CD14-positive monocyte (primary cell): ENCODE results near the gene ROR1. TPM values are rescaled to one million over a fixed set of nuclear protein-coding genes. Genes with fewer than 3 reads are reported as not detected.

ENCODE experiments used
- DNase-seq, 3 donors: peaks; one replicate each; pipeline ENCODE4 v3.0.0-alpha.2; 2011 to 2022
- H2AFZ ChIP-seq: 2 replicates; pipeline ENCODE4 v1.6.0; 2012; ENCODE audit warnings: mild to moderate bottlenecking, low read depth, low read length, inconsistent platforms; ENCODE audit not compliant: insufficient read depth, poor library complexity, severe bottlenecking
- H3K27ac ChIP-seq, 2 donors: 1 replicate in 1 of 2; 2 replicates in 1 of 2; pipeline ENCODE4 v1.5.1; 2012 to 2013; ENCODE audit warnings: low read length in 2 of 2, control low read depth in 1 of 2, inconsistent platforms in 1 of 2, low read depth in 1 of 2, mild to moderate bottlenecking in 1 of 2
- H3K27me3 ChIP-seq, 2 donors: one replicate each; pipeline versions ENCODE4 v1.6.0 to v1.6.1; 2011 to 2013; ENCODE audit warnings: low read length in 2 of 2; ENCODE audit not compliant: control insufficient read depth in 2 of 2, insufficient read depth in 2 of 2
- H3K36me3 ChIP-seq, 2 donors: replicated peaks in 1 of 2; 1 replicate in 1 of 2; 2 replicates in 1 of 2; pipeline versions ENCODE4 v1.5.1 to v1.6.1; 2012 to 2013; ENCODE audit warnings: low read length in 2 of 2, control low read depth in 1 of 2, inconsistent platforms in 1 of 2, mild to moderate bottlenecking in 1 of 2; ENCODE audit not compliant: insufficient read depth in 2 of 2, control insufficient read depth in 1 of 2
- H3K4me1 ChIP-seq, 2 donors: 1 replicate in 1 of 2; 2 replicates in 1 of 2; pipeline versions ENCODE4 v1.5.1 to v1.6.1; 2012 to 2013; ENCODE audit warnings: low read length in 2 of 2, control low read depth in 1 of 2, inconsistent platforms in 1 of 2, mild to moderate bottlenecking in 1 of 2, moderate library complexity in 1 of 2; ENCODE audit not compliant: insufficient read depth in 2 of 2, control insufficient read depth in 1 of 2
- H3K4me2 ChIP-seq: replicated peaks from 2 replicates; pipeline ENCODE3; 2012; ENCODE audit warnings: low read length, moderate library complexity, mild to moderate bottlenecking; ENCODE audit not compliant: poor library complexity, severe bottlenecking; ENCODE audit errors: extremely low read depth
- H3K4me3 ChIP-seq, 3 experiments: fragments of 200-600 bp in 1 of 3; sonication (generic) in 1 of 3; replicated peaks in 1 of 3; 1 replicate in 2 of 3; 2 replicates in 1 of 3; pipeline ENCODE4 v1.5.1; 2011 to 2013; ENCODE audit warnings: low read length in 3 of 3, mild to moderate bottlenecking in 3 of 3, control low read depth in 2 of 3, low read depth in 2 of 3, inconsistent platforms in 1 of 3, moderate library complexity in 1 of 3
- H3K79me2 ChIP-seq: 2 replicates; pipeline ENCODE4 v1.6.0; 2012; ENCODE audit warnings: mild to moderate bottlenecking, control low read depth, inconsistent platforms, low read length, moderate library complexity; ENCODE audit not compliant: insufficient read depth
- H3K9ac ChIP-seq: 2 replicates; pipeline ENCODE4 v1.6.0; 2017; ENCODE audit warnings: low read length, mild to moderate bottlenecking; ENCODE audit not compliant: insufficient read depth, poor library complexity, severe bottlenecking
- H3K9me3 ChIP-seq, 2 donors: replicated peaks in 1 of 2; 1 replicate in 1 of 2; 2 replicates in 1 of 2; pipeline versions ENCODE4 v1.5.1 to v1.6.1; 2012 to 2013; ENCODE audit warnings: low read length in 2 of 2, control low read depth in 1 of 2; ENCODE audit not compliant: control insufficient read depth in 1 of 2, insufficient read depth in 1 of 2
- H4K20me1 ChIP-seq: 2 replicates; pipeline ENCODE4 v1.6.0; 2012; ENCODE audit warnings: mild to moderate bottlenecking, low read length, control low read depth, moderate library complexity; ENCODE audit not compliant: insufficient read depth
- H3K27ac Mint-ChIP-seq, 7 donors: one replicate each; pipeline ENCODE4 v1.8.0; 2020; ENCODE audit warnings: mild to moderate bottlenecking in 7 of 7, mixed read lengths in 7 of 7, moderate library complexity in 6 of 7, inconsistent platforms in 2 of 7
- H3K27me3 Mint-ChIP-seq, 3 donors: one replicate each; pipeline ENCODE4 v1.8.0; 2021 to 2022; ENCODE audit warnings: low read depth in 3 of 3, mild to moderate bottlenecking in 3 of 3, mixed read lengths in 3 of 3, moderate library complexity in 3 of 3, inconsistent platforms in 1 of 3
- H3K36me3 Mint-ChIP-seq, 2 donors: one replicate each; pipeline ENCODE4 v1.8.0; 2020; ENCODE audit warnings: mixed read lengths in 2 of 2, inconsistent platforms in 1 of 2, mild to moderate bottlenecking in 1 of 2
- H3K4me1 Mint-ChIP-seq: one replicate; pipeline ENCODE4 v1.8.0; 2020; ENCODE audit warnings: mild to moderate bottlenecking, mixed read lengths
- H3K4me3 Mint-ChIP-seq, 2 donors: one replicate each; pipeline ENCODE4 v1.8.0; 2020; ENCODE audit warnings: mild to moderate bottlenecking in 2 of 2, mixed read lengths in 2 of 2, moderate library complexity in 1 of 2
- H3K9me3 Mint-ChIP-seq, 7 donors: one replicate each; pipeline ENCODE4 v1.8.0; 2020 to 2022; ENCODE audit warnings: mixed read lengths in 7 of 7, mild to moderate bottlenecking in 6 of 7, moderate library complexity in 6 of 7, inconsistent platforms in 2 of 7
- WGBS: methylation state at CpG from one replicate; pipeline ENCODE4 v1.1.5; 2013; ENCODE audit warnings: missing lambda C conversion rate; ENCODE audit not compliant: insufficient coverage; 5-methylcytosine and 5-hydroxymethylcytosine counted together
- intact Hi-C, 2 donors: fragments of 100-400 bp; cut with micrococcal nuclease; formaldehyde crosslinking; loops; one replicate each; pipeline versions ENCODE4 v1.15.0 to v1.15.1; 2023
- polyA plus RNA-seq, 3 donors: library from polyadenylated mRNA; depleted of rRNA in 1 of 3; unstranded in 2 of 3; stranded (reverse) in 1 of 3; fragments of 300-500 nt in 2 of 3; fragments of >200 nt in 1 of 3; fragmentation: Illumina TruSeq in 2 of 3; gene quantifications; 1 replicate in 2 of 3; 2 replicates in 1 of 3; pipeline ENCODE4 v1.2.3, GENCODE V29; 2012 to 2021
- TF ChIP-seq, protein P1 (sequence below): fragments of 200-600 bp; IDR thresholded peaks from one replicate; pipeline ENCODE4 v1.8.0; 2022; ENCODE audit warnings: antibody characterized with exemption, mild to moderate bottlenecking

ROR1 gene
- polyA plus RNA-seq, 3 donors: not detected

- H3K27ac ChIP-seq: no peak overlapping the region
- peaks cover 0 to 3% (median 0%) of the 10 kb centered on the region in 7 donors for H3K9me3 Mint-ChIP-seq
- no peaks in the 10 kb centered on the region for H3K79me2 ChIP-seq
- no peaks in the 10 kb centered on the region for H4K20me1 ChIP-seq
- H3K4me3 Mint-ChIP-seq: no peak overlapping the region
- WGBS: no CpG with 5 or more reads among the region's 1 CpG
- H3K4me3 ChIP-seq: no peak overlapping the region
- no peak overlapping the region for H3K27ac Mint-ChIP-seq
- H3K27me3 Mint-ChIP-seq: peaks cover 2 to 4% (median 3%) of the 10 kb centered on the region in 3 donors
- H3K4me2 ChIP-seq: no peak overlapping the region
- TF ChIP-seq, protein P1, sequence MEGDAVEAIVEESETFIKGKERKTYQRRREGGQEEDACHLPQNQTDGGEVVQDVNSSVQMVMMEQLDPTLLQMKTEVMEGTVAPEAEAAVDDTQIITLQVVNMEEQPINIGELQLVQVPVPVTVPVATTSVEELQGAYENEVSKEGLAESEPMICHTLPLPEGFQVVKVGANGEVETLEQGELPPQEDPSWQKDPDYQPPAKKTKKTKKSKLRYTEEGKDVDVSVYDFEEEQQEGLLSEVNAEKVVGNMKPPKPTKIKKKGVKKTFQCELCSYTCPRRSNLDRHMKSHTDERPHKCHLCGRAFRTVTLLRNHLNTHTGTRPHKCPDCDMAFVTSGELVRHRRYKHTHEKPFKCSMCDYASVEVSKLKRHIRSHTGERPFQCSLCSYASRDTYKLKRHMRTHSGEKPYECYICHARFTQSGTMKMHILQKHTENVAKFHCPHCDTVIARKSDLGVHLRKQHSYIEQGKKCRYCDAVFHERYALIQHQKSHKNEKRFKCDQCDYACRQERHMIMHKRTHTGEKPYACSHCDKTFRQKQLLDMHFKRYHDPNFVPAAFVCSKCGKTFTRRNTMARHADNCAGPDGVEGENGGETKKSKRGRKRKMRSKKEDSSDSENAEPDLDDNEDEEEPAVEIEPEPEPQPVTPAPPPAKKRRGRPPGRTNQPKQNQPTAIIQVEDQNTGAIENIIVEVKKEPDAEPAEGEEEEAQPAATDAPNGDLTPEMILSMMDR: no peak
- no peaks in the 10 kb centered on the region for H3K4me1 ChIP-seq
- no peaks in the 10 kb centered on the region for H3K27me3 ChIP-seq
- intact Hi-C loops: no loop called here
- no peaks in the 10 kb centered on the region for H3K36me3 Mint-ChIP-seq
- no peaks in the 10 kb centered on the region for H3K9me3 ChIP-seq
- no peaks in the 10 kb centered on the region for H3K36me3 ChIP-seq
- DNase-seq: no peak
- no peak overlapping the region for H2AFZ ChIP-seq
- peaks cover 3% of the 10 kb centered on the region for H3K4me1 Mint-ChIP-seq
- H3K9ac ChIP-seq: no peak overlapping the region
Measured at GRCh38 chr1:63845346-63845745, 71.5 kb downstream of the ROR1 start.

DNA sequence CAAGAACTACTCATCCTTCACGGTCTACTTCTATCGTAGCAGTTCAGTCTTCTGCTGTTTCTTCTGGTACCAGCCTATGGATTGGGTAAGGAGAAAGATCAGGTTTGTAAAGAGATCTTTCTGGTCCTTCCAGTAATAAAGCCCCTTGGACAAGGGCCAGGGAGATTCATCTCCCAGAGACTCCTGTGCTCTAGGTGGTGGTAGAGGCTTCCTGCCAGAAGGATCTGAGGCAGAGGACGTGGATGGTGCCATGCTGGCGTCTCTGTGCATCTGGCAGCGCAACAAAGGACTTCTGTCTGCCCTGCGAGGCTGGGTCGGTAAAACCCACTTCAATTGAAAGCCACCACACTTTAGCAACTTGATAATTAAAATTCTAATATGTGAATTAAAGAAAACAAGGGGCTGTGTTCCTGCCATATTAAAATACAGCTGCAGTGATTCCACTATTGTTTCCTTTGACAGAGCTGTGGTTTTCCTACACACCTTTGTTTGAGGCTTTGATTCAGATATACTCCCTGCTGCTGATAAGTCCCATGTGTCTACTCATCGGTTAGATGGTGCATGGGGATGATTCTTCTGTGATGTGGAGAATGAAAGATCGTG lies 73.6 kb downstream of the ROR1 start:
- Mint-ChIP-seq H3K9me3 (peaks cover 0 to 3% (median 0%) of the 10 kb centered on the region in 7 donors), H3K4me3 (no peak overlapping the region), H3K27me3 (peaks cover 2 to 5% (median 4%) of the 10 kb centered on the region in 3 donors), H3K4me1 (peaks cover 3% of the 10 kb centered on the region), H3K36me3 (no peaks in the 10 kb centered on the region), H3K27ac (no peak overlapping the region)
- Histone ChIP-seq H2AFZ (no peak overlapping the region), H3K9me3 (no peaks in the 10 kb centered on the region), H3K9ac (no peak overlapping the region), H3K27me3 (no peaks in the 10 kb centered on the region), H3K79me2 (no peaks in the 10 kb centered on the region), H3K4me2 (no peak overlapping the region), H3K4me3 (no peak overlapping the region), H3K36me3 (no peaks in the 10 kb centered on the region), H3K4me1 (no peaks in the 10 kb centered on the region), H3K27ac (no peak overlapping the region), H4K20me1 (no peaks in the 10 kb centered on the region)
- no peak for DNase-seq
- TF ChIP-seq, protein P1: no peak
- WGBS: 89% methylated on average over 3 of the region's 9 CpGs
- intact Hi-C loops: no loop called here
